Activated CD8-positive, alpha-beta T cell treated with anti-CD3 and anti-CD28 coated beads for 36 hours (primary cell): Measurements from ENCODE around the gene MPV17L. TPM values are rescaled to one million over a fixed set of nuclear protein-coding genes. Genes with fewer than 3 reads are reported as not detected.
"Not testable (repeated sequence)": the region's sequence is repeated elsewhere in the genome, so short reads cannot be mapped to it uniquely, and the experiment has no call there.

Source experiments
- ATAC-seq: fragments of 200-7000 bp; cut with Tn5 transposase; one replicate; pipeline ENCODE4 v1.10.0; 2021; ENCODE audit warnings: mild to moderate bottlenecking, moderate library complexity
- CTCF ChIA-PET: fragments of 350-600 bp; sonication (Branson Sonifier 250); formaldehyde crosslinking; loops from one replicate; lab custom pipeline; 2021; ENCODE audit warnings: antibody characterized with exemption; lab: Charles Lee
- POLR2A ChIA-PET: fragments of 350-600 bp; sonication (Branson Sonifier 250); formaldehyde crosslinking; loops from one replicate; lab custom pipeline; 2021; ENCODE audit warnings: antibody characterized with exemption; lab: Charles Lee
- DNase-seq: peaks from one replicate; pipeline ENCODE4 v3.0.0-alpha.2; 2020
- H3K27ac Mint-ChIP-seq: one replicate; pipeline ENCODE4 v1.8.0; 2021; ENCODE audit warnings: mild to moderate bottlenecking, mixed read lengths
- H3K27me3 Mint-ChIP-seq: one replicate; pipeline ENCODE4 v1.8.0; 2021; ENCODE audit warnings: mixed read lengths
- H3K36me3 Mint-ChIP-seq: one replicate; pipeline ENCODE4 v1.8.0; 2021; ENCODE audit warnings: low read depth, mixed read lengths
- H3K4me1 Mint-ChIP-seq: one replicate; pipeline ENCODE4 v1.8.0; 2021; ENCODE audit warnings: low read depth, mixed read lengths
- H3K4me3 Mint-ChIP-seq: one replicate; pipeline ENCODE4 v1.8.0; 2021; ENCODE audit warnings: mild to moderate bottlenecking, moderate library complexity, mixed read lengths
- H3K9me3 Mint-ChIP-seq: one replicate; pipeline ENCODE4 v1.8.0; 2021; ENCODE audit warnings: mixed read lengths
- CTCF ChIP-seq: fragments of 200-600 bp; IDR thresholded peaks from one replicate; pipeline ENCODE4 v1.8.0; 2022; ENCODE audit warnings: antibody characterized with exemption, mild to moderate bottlenecking
- intact Hi-C: fragments of 100-400 bp; cut with micrococcal nuclease; formaldehyde crosslinking; loops from one replicate; pipeline ENCODE4 v1.10.0; 2022
- total RNA-seq, 2 experiments: library from RNA; stranded (reverse); gene quantifications; one replicate each; pipeline ENCODE4 v1.2.3, GENCODE V29; 2021

Gene MPV17L
- total RNA-seq, 2 experiments from 2014 or later, result 0.20 to 0.47 TPM

DNA sequence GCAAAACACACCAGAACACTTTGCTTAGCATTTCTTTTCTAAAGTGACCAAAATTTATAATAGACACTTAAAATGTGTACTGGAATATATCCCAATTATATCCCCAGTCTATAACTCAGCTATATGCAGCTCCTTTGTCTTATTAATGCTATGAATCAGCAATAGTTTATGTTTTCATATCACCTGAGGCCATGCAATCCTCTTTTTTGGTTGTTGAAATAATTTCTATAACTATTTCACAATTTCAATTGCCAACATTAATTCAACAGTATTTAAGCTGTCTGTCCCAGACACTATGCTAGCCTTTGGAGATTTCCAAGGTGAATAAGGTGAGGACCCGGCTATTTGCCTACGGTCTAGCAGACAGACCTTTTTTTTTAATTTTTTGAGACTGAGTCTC, 21.6 kb downstream of the MPV17L start:
- peaks cover 2% of the 10 kb centered on the region for H3K27me3 Mint-ChIP-seq
- no peaks in the 10 kb centered on the region for H3K9me3 Mint-ChIP-seq
- intact Hi-C loops, result no loop called here
- ATAC-seq, result no peak
- H3K4me3 Mint-ChIP-seq, result no peak overlapping the region
- no peak for TF ChIP-seq CTCF
- H3K27ac Mint-ChIP-seq, result no peak overlapping the region
- DNase-seq, result no peak
- H3K36me3 Mint-ChIP-seq, result no peaks in the 10 kb centered on the region
- ChIA-PET POLR2A (no interaction called here), CTCF (no interaction called here)
- H3K4me1 Mint-ChIP-seq, result no peaks in the 10 kb centered on the region

GRCh38 chr16:15418206-15418605, 22.7 kb downstream of the MPV17L start:
- no peaks in the 10 kb centered on the region for H3K36me3 Mint-ChIP-seq
- ATAC-seq (no peak), DNase-seq (no peak)
- peaks cover 2% of the 10 kb centered on the region for H3K27me3 Mint-ChIP-seq
- H3K27ac Mint-ChIP-seq, result no peak overlapping the region
- no peaks in the 10 kb centered on the region for H3K4me1 Mint-ChIP-seq
- TF ChIP-seq CTCF, result no peak
- POLR2A ChIA-PET, result no interaction called here
- H3K9me3 Mint-ChIP-seq, result no peaks in the 10 kb centered on the region
- no peak overlapping the region for H3K4me3 Mint-ChIP-seq
- CTCF ChIA-PET, result interaction anchor here (1.0 kb wide), 1 partner anchor 9 kb away, joined by 3 read pairs; no protein-coding TSS in a partner anchor
- intact Hi-C loops, result no loop called here

- H3K4me1 Mint-ChIP-seq, intact Hi-C loops, H3K36me3 Mint-ChIP-seq, ATAC-seq, DNase-seq, POLR2A ChIA-PET, CTCF ChIA-PET, H3K4me3 Mint-ChIP-seq, H3K27ac Mint-ChIP-seq, H3K27me3 Mint-ChIP-seq, H3K9me3 Mint-ChIP-seq: not testable (repeated sequence)
Measured at GRCh38 chr16:15421696-15422095, 26.1 kb downstream of the MPV17L start.

- no peak for DNase-seq
- Mint-ChIP-seq H3K36me3 (no peaks in the 10 kb centered on the region), H3K4me3 (no peak overlapping the region), H3K27me3 (peaks cover 3% of the 10 kb centered on the region), H3K9me3 (no peaks in the 10 kb centered on the region), H3K27ac (no peak overlapping the region), H3K4me1 (no peaks in the 10 kb centered on the region)
- intact Hi-C loops, result no loop called here
- ATAC-seq, result no peak
- CTCF ChIA-PET, result no interaction called here
- POLR2A ChIA-PET, result no interaction called here
- TF ChIP-seq CTCF, result no peak
Measured at GRCh38 chr16:15422222-15422621, 26.7 kb downstream of the MPV17L start.

- ChIA-PET CTCF (interaction anchor here (2.7 kb wide), 1 partner anchor 279 kb away, joined by 9 read pairs; no protein-coding TSS in a partner anchor), POLR2A (no interaction called here)
- H3K4me3 Mint-ChIP-seq, result no peak overlapping the region
- H3K27me3 Mint-ChIP-seq, result peaks cover 3% of the 10 kb centered on the region
- no peaks in the 10 kb centered on the region for H3K9me3 Mint-ChIP-seq
- no peak for TF ChIP-seq CTCF
- DNase-seq (no peak), ATAC-seq (no peak)
- intact Hi-C loops, result no loop called here
- H3K4me1 Mint-ChIP-seq, result peaks cover 3% of the 10 kb centered on the region
- no peaks in the 10 kb centered on the region for H3K36me3 Mint-ChIP-seq
- H3K27ac Mint-ChIP-seq, result no peak overlapping the region
Measured at GRCh38 chr16:15425861-15426260, 30.3 kb downstream of the MPV17L start.

- no peak overlapping the region for H3K27ac Mint-ChIP-seq
- CTCF ChIA-PET, result interaction anchor here (0.7 to 2.1 kb wide), 4 partner anchors 83 to 215 kb away, joined by 3 to 11 read pairs (median 3); partner anchors contain the start of gene MARF1
- no peak overlapping the region for H3K4me3 Mint-ChIP-seq
- POLR2A ChIA-PET, result no interaction called here
- H3K9me3 Mint-ChIP-seq, result no peaks in the 10 kb centered on the region
- H3K27me3 Mint-ChIP-seq, result peaks cover 1% of the 10 kb centered on the region
- intact Hi-C loops, result no loop called here
- no peak for TF ChIP-seq CTCF
- DNase-seq (no peak), ATAC-seq (no peak)
- H3K36me3 Mint-ChIP-seq, result no peaks in the 10 kb centered on the region
- H3K4me1 Mint-ChIP-seq, result peaks cover 3% of the 10 kb centered on the region
Measured at GRCh38 chr16:15426796-15427195, 31.2 kb downstream of the MPV17L start.
